ENCODE data around the gene NAV1. TPM values are rescaled to one million over a fixed set of nuclear protein-coding genes. Genes with fewer than 3 reads are reported as not detected.

Gene NAV1
- total and polyA plus RNA-seq, 2 donors (not counting 3 experiments of a cell fraction or from before 2014, with no cell fraction given), result 19.9 to 138 TPM

- dilution Hi-C loops (cut with MboI; ENCODE audit: extremely low pct_ligation_motif_present, low sequenced_read_pairs) (loop anchor here (25.0 kb wide), 1 partner anchor 159 kb away; no protein-coding TSS in a partner anchor), intact Hi-C loops (cut with micrococcal nuclease) (no loop called here)
- no peaks in the 10 kb centered on the region for H3K9me1 ChIP-seq (replicated peaks; ENCODE audit: control insufficient read depth, extremely low read depth, insufficient read depth, low read length)
- no peaks in the 10 kb centered on the region for H3K9me3 ChIP-seq (replicated peaks; ENCODE audit: control insufficient read depth, insufficient read depth, low read length)
- BruUV-seq (replicated peaks), result no TSS peak
- DNase-seq (ENCODE audit: low read depth, low spot score) (no peak), FAIRE-seq (no peak)
- H3K27me3 ChIP-seq (ENCODE audit: control insufficient read depth in 2 of 2, insufficient read depth in 2 of 2, low read length in 2 of 2), result no peaks in the 10 kb centered on the region
- no peak overlapping the region for H2AFZ ChIP-seq (ENCODE audit: low read depth, low read length)
- H3K36me3 ChIP-seq (ENCODE audit: control insufficient read depth in 2 of 2, extremely low read depth in 1 of 2, insufficient read depth in 2 of 2, low read length in 2 of 2), result no peaks in the 10 kb centered on the region
- H3K27ac ChIP-seq (ENCODE audit: insufficient read depth, low read depth, low read length), result no peak overlapping the region
- H3K4me1 ChIP-seq (ENCODE audit: control insufficient read depth, extremely low read depth, insufficient read depth, low read length), result peaks cover 55% of the 10 kb centered on the region
- CTCF ChIA-PET, result interaction anchor here (1.0 to 9.5 kb wide), 3 partner anchors 14 to 238 kb away, joined by 3 to 91 read pairs (median 4); no protein-coding TSS in a partner anchor
- H3K9ac ChIP-seq (replicated peaks; ENCODE audit: extremely low read depth, insufficient read depth, low read length), result no peak overlapping the region
- peaks cover 92% of the 10 kb centered on the region for H3K79me2 ChIP-seq (ENCODE audit: control insufficient read depth, insufficient read depth, low read length)
- POLR2A ChIA-PET, result no interaction called here
- H4K20me1 ChIP-seq (replicated peaks; ENCODE audit: control insufficient read depth, extremely low read depth, insufficient read depth, low read length), result no peaks in the 10 kb centered on the region
- TF ChIP-seq FOS (IDR thresholded peaks at IDR 0.05; ENCODE audit: borderline replicate concordance, insufficient read depth, low read length) (no peak), GATA2 (IDR thresholded peaks at IDR 0.05; ENCODE audit: insufficient read depth, insufficient read length, low read depth, low read length) (no peak), POLR2AphosphoS5 (IDR thresholded peaks at IDR 0.05; ENCODE audit: insufficient read depth, low read depth, low read length) (no peak), MAX (IDR thresholded peaks at IDR 0.05; ENCODE audit: insufficient read depth, insufficient read length) (no peak), POLR2A (IDR thresholded peaks at IDR 0.05; ENCODE audit: low read depth, low read length) (no peak), JUN (IDR thresholded peaks at IDR 0.05; ENCODE audit: borderline replicate concordance, insufficient read depth, insufficient read length, low read depth) (no peak), MYC (IDR thresholded peaks at IDR 0.05; ENCODE audit: low read depth, low read length) (no peak), EZH2 (IDR thresholded peaks at IDR 0.05; ENCODE audit: borderline replicate concordance, low read depth, low read length, severe bottlenecking) (no peak)
- TF ChIP-seq, protein P1, sequence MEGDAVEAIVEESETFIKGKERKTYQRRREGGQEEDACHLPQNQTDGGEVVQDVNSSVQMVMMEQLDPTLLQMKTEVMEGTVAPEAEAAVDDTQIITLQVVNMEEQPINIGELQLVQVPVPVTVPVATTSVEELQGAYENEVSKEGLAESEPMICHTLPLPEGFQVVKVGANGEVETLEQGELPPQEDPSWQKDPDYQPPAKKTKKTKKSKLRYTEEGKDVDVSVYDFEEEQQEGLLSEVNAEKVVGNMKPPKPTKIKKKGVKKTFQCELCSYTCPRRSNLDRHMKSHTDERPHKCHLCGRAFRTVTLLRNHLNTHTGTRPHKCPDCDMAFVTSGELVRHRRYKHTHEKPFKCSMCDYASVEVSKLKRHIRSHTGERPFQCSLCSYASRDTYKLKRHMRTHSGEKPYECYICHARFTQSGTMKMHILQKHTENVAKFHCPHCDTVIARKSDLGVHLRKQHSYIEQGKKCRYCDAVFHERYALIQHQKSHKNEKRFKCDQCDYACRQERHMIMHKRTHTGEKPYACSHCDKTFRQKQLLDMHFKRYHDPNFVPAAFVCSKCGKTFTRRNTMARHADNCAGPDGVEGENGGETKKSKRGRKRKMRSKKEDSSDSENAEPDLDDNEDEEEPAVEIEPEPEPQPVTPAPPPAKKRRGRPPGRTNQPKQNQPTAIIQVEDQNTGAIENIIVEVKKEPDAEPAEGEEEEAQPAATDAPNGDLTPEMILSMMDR (IDR thresholded peaks at IDR 0.05; ENCODE audit: extremely low read depth in 1 of 2, insufficient read depth in 1 of 2, low read depth in 1 of 2, low read length in 2 of 2), result no peak
- no peak overlapping the region for H3K4me2 ChIP-seq (ENCODE audit: insufficient read depth, low read length)
- no peak overlapping the region for H3K4me3 ChIP-seq (replicated peaks in 1 of 3; ENCODE audit: insufficient read depth in 1 of 3, low read depth in 1 of 3, low read length in 3 of 3)
Measured at GRCh38 chr1:201553496-201554189, 14.7 kb downstream of the NAV1 start.
